Right kidney (tissue), 1 donor: Measurements from ENCODE around the gene LRRTM4.
"Not testable (repeated sequence)": the region's sequence is repeated elsewhere in the genome, so short reads cannot be mapped to it uniquely, and the experiment has no call there.

ENCODE experiments used
- DNase-seq: peaks from one replicate; pipeline ENCODE4 v3.0.0-alpha.2; 2016

LRRTM4 gene

DNA sequence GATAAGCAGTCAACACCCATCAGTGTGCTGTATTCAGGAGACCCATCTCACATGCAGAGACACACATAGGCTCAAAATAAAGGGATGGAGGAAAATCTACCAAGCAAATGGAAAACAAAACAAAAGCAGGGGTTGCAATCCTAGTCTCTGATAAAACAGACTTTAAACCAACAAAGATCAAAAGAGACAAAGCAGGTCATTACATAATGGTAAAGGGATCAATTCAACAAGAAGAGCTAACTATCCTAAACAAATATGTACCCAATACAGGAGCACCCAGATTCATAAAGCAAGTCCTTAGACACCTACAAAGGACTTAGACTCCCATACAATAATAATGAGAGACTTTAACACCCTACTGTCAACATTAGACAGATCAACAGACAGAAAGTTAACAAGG, 358.2 kb downstream of the LRRTM4 start:
- not testable (repeated sequence) for DNase-seq

DNA sequence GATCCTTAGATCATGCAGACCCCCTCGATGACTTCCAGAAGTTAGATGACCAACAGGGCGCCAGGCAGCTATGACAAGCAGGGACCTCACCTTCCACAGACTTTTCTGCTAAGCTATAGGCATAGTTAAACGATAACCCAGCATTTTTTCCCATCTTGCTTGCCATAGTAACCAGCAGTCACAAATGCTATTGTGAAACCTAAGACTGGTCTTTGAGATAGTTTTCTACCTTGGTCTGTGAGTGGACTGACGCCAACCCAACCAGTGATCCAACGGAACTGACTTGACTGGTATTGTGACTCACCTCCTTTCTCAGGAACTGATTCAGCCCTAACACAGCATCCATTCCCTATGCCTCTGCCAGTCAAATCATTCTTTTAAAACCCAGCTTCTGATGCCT, 361.2 kb downstream of the LRRTM4 start:
- no peak for DNase-seq

DNA sequence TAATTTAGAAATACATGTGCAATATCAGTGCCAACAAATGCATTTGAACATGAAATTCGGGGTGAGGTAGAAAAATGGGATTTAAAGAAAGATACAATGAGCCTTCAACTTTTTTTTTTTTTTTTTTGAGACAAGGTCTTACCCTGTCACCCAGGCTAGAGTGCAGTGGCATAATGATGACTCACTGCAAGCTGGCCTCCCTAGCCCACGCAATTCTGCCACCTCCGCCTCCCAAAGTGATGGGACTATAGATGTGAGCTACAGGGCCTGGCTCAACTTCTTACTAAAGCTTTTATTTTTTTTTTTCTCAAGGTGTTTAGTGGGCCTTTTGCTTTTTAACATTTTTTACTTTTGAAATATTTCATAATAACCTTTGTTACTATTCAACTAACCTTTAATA, 365.6 kb downstream of the LRRTM4 start:
- no peak for DNase-seq

- DNase-seq = no peak
These were observed 366.7 kb downstream of the LRRTM4 start for GRCh38 chr2:77155511-77155910.

- DNase-seq = no peak
These were observed 372.6 kb downstream of the LRRTM4 start for GRCh38 chr2:77149565-77149964.

- no peak for DNase-seq
These were observed 375.0 kb downstream of the LRRTM4 start for GRCh38 chr2:77147153-77147552.

DNA sequence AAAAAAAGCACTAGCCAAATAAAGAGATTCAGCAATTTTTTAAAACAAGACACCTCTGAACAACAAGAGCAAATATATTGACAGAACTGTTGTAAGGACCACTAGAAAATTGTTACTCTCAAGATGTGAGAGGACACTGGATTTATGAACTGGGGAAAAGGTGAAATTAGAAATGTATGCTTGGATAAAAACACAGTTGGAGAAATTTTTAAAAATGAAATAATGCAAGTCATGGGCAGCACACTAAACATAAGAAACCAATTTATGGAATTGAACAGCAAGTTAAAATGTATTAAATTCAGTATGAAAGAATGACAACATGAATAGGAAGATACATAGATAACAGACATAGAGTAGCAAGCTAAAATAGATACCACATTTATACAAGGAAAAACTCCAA, 377.4 kb downstream of the LRRTM4 start:
- DNase-seq = no peak

- no peak for DNase-seq
These were observed 380.0 kb downstream of the LRRTM4 start for GRCh38 chr2:77142141-77142540.

DNA sequence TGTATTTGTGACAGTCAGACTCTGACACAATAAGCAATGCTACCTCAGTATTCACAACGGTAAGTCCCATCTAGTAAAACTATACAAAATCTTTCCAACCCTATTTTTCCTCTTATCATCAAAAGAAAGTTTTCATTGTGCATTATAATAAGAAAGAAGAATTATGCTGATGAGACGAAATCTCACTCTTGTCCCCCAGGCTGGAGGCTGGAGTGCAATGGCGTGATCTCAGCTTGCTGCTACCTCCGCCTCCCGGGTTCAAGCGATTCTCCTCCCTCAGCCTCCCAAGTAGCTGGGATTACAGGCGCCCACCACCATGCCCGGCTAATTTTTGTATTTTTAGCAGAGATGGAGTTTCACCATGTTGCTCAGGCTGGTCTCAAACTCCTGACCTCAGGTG, 393.7 kb downstream of the LRRTM4 start:
- not testable (repeated sequence) for DNase-seq

DNA sequence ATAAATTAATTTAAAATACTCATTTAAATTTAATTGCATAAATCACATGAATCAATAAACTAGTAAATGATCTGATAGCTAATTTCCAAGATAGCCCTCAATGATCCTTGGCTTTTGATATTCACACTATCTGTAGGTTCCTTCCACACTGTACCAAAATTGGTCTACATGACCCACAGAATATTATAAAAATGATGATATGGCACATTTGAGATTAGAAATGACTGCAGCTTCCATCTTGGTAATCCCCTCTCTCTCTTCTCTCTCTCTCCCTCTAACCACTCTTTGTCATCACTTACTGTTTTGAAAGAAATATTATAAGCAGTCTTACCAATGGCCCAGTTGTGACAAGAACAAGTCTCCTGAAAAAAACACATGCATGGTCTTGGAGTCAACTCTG, 394.8 kb downstream of the LRRTM4 start:
- DNase-seq = no peak

- no peak for DNase-seq
These were observed 400.7 kb downstream of the LRRTM4 start for GRCh38 chr2:77121518-77121917.

GRCh38 chr2:77119333-77119732, 402.8 kb downstream of the LRRTM4 start:
- no peak for DNase-seq

- DNase-seq = no peak
These were observed 413.3 kb downstream of the LRRTM4 start for GRCh38 chr2:77108915-77109314.

GRCh38 chr2:77105008-77105407, 417.2 kb downstream of the LRRTM4 start:
- no peak for DNase-seq

DNA sequence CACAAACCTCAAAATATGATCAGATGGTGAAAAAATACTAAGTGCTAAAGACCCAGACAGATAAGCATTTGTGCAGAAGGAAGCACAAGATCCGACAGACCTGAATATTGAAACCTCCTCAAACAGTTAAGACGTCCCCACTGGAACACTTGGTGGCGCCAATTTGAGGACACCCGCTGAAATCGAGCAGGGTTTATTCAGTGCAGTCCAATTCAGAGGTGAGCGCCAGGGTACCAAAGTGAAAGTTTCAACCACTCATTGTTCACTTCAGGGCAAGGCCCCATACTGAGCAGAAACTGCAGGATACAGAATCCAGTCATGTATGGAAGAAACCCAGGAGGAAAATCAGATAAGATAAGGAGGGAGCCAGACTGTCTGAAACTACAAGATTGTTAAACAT, 417.6 kb downstream of the LRRTM4 start:
- no peak for DNase-seq

- no peak for DNase-seq
These were observed 419.2 kb downstream of the LRRTM4 start for GRCh38 chr2:77102927-77103326.

DNA sequence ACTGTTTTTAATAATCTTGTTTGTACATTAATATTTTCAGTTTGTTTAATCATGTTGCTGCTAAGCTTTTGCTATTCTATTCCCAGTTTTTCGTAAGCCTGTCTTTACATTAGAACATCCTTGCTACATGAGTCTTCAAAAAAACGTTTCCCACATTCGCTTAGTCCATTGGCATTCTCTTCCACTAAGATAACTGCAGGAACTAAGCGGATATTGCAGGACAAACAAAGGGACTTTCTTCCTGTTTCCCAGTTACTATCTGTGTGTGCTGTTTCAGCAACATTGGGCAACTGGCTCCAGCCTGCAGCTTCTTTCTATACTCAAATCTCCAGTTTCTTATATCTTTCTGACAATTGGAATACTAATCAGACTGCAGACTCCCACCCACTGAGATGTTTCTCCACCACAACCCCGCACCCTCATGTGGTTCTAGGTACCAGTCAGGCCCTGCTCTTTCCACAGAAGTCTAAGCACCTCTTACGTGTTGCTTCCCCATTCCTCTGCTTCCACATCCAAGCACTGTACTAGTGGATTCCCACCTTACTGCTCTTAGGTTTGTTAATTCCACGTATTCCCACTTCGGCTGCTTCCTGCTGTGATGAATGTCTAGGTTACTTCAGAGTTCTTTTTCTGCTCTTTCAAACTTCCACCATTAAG, 420.3 kb downstream of the LRRTM4 start:
- DNase-seq = no peak

- no peak for DNase-seq
These were observed 422.2 kb downstream of the LRRTM4 start for GRCh38 chr2:77099961-77100360.

- not testable (repeated sequence) for DNase-seq
These were observed 426.7 kb downstream of the LRRTM4 start for GRCh38 chr2:77095525-77095924.

- DNase-seq = no peak
These were observed 427.1 kb downstream of the LRRTM4 start for GRCh38 chr2:77095096-77095495.

- DNase-seq = not testable (repeated sequence)
These were observed 433.8 kb downstream of the LRRTM4 start for GRCh38 chr2:77088424-77088823.

GRCh38 chr2:77087987-77088414, 434.2 kb downstream of the LRRTM4 start:
- no peak for DNase-seq

GRCh38 chr2:77086478-77086877, 435.7 kb downstream of the LRRTM4 start:
- no peak for DNase-seq

- no peak for DNase-seq
These were observed 436.1 kb downstream of the LRRTM4 start for GRCh38 chr2:77086051-77086450.

DNA sequence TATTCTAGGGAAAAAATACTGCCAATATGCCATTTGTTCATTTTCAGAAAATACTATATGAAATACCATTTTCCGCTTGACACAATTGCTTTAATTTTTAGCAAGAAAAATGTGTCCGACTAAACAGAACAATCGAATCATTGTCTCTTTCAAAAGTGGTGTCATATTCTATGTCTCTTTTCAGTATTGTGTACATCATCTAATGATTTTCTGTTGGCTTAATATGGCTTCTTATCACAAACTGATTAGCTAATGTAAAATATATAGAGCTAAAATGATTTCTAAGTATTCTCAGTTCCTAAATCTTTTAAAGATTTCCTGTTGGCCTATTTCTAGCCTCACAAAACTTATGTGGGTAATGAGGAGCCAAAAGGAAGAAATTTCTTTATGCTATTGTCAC, 436.6 kb downstream of the LRRTM4 start:
- no peak for DNase-seq
